CD4-positive, alpha-beta T cell treated with Interleukin-21 for 1 hour (primary cell): Measurements from ENCODE around the gene EHMT1.
"Not testable (repeated sequence)": the region's sequence is repeated elsewhere in the genome, so short reads cannot be mapped to it uniquely, and the experiment has no call there.

ENCODE experiments used
- DNase-seq: peaks from one replicate; pipeline ENCODE4 v3.0.0-alpha.2; 2020

EHMT1 gene

GRCh38 chr9:137836831-137837241 is 218.0 kb downstream of the EHMT1 start:
- DNase-seq: no peak

- no peak for DNase-seq
These were observed 218.8 kb downstream of the EHMT1 start for GRCh38 chr9:137837345-137838278.

GRCh38 chr9:137838576-137838975 is 219.8 kb downstream of the EHMT1 start:
- no peak for DNase-seq

- DNase-seq: no peak
These were observed 224.6 kb downstream of the EHMT1 start for GRCh38 chr9:137843355-137843754.

GRCh38 chr9:137851516-137852267 is 232.9 kb downstream of the EHMT1 start:
- no peak for DNase-seq

- DNase-seq: no peak
These were observed 234.7 kb downstream of the EHMT1 start for GRCh38 chr9:137853392-137853995.

DNA sequence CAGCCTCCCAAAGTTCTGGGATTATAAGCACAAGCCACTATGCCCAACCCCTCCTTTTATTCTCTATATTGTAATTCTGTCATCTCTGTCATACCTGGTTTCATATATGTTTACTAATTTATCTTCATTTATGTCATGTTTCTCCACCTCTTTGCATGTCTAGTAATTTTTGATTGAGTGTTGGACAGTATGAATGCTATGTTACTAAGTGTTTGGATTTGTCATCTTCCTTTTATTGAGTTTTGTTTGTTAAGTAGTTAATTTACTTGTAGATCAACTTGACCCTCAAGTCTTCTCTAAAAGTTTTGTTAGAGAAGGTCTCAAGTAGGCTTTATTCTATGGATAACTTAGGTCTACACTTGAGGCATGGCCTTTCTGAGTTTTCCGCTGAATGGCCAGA is 241.6 kb downstream of the EHMT1 start:
- DNase-seq: no peak

- DNase-seq: no peak
These were observed 246.9 kb downstream of the EHMT1 start for GRCh38 chr9:137865581-137866145.

DNA sequence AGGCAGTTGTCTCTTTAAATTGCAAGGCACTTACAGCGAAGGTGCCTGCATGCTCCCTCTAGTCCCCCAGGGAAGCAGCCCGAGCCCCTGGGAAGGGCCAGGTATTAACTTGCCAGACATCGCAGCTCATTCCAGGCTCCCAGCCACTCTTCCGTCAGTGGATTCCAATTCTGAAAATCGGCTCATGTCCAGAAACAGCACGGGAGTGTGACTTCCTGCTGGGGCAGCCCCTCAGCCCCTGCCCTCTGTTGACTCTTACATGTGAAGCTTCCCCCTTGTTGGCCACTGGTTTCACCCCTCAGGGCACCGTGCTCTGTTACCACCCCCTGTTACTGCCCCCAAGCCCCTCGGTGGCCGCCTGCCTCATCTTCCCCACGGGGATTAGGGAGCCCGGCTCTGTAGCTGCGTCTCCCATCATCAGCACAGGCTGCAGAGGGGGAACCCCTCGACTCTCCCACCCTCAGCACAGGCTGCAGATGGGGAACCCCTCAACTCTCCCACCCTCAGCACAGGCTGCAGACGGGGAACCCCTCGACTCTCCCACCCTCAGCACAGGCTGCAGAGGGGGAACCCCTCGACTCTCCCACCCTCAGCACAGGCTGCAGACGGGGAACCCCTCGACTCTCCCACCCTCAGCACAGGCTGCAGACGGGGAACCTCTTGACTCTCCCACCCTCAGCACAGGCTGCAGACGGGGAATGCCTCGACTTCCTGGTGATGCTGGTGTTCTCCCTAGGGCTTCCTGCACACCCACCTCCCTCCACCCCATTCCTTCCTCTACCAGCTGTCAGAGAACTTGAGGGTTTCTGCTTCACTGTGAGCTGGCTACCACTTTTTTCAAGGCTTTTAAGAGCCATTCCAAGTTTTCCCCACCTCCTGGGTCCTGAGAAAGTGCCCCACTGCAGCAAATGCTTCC is 247.7 kb downstream of the EHMT1 start:
- no peak for DNase-seq

GRCh38 chr9:137870432-137870831 is 251.6 kb downstream of the EHMT1 start:
- no peak for DNase-seq

GRCh38 chr9:137872296-137872695 is 253.5 kb downstream of the EHMT1 start:
- DNase-seq: no peak

GRCh38 chr9:137873408-137873807 is 254.6 kb downstream of the EHMT1 start:
- DNase-seq: no peak

DNA sequence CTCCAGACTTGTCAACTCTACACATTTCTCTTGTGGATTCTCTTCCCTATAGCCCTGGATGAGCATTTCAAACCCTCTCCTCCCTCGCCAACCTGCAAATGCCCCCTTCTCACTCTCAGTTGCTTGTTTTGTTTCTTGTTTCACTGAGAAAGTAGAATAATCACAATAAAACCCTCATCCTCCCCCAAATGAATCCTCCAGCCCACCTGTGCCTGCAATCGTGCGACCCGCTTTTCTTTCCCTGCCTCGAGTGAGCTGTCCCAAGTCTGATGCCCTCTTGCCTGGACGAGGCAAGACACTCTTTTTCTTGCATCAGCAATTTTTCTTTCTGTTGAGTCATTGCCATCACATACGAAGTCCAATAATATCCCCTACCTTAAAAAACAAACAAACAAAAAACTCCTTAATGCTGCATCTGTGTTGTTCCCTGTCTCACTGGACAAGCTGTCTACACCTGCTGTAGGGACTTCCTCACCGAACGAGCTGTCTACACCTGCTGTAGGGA is 255.1 kb downstream of the EHMT1 start:
- no peak for DNase-seq

DNA sequence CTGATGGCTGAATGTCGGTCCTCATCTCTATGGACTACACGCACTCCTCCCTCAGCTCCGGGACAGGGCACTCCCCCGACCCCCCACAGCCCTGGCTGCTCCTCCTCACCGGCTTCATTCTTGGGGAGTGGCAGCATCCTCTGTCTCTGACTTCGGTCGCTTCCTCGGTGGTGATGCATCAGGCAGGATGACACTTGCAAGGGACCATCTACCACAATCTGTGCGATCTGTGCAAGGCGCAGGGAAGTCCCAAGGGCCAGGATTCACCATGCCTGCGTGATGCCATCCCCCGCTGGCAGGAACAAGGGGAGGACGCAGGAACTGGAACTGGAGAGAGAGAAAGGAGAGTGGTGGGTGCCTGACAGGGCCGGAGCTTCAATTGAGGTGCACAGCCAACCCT is 256.5 kb downstream of the EHMT1 start:
- DNase-seq: no peak

DNA sequence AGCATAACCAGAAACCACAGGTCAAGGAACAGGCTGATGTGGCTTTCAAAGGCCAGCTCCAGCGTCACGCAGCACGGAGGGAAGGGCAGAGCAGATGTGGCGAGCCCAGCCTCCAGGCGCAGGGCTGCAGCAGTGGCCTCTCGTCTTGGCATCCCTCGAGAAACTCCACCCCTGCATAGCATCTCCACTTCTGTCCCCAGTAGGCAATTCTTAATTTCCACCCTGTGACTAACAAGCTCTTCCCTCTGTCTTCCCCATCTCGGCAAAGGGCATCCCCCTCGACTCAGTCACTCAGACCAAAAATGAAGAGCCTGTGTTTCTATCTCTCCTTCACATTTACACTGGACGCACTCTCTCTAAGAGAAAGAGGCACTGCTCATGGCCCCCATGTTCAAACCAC is 257.0 kb downstream of the EHMT1 start:
- DNase-seq: no peak

- no peak for DNase-seq
These were observed 257.5 kb downstream of the EHMT1 start for GRCh38 chr9:137876269-137876668.

- DNase-seq: no peak
These were observed 258.1 kb downstream of the EHMT1 start for GRCh38 chr9:137876781-137877386.

DNA sequence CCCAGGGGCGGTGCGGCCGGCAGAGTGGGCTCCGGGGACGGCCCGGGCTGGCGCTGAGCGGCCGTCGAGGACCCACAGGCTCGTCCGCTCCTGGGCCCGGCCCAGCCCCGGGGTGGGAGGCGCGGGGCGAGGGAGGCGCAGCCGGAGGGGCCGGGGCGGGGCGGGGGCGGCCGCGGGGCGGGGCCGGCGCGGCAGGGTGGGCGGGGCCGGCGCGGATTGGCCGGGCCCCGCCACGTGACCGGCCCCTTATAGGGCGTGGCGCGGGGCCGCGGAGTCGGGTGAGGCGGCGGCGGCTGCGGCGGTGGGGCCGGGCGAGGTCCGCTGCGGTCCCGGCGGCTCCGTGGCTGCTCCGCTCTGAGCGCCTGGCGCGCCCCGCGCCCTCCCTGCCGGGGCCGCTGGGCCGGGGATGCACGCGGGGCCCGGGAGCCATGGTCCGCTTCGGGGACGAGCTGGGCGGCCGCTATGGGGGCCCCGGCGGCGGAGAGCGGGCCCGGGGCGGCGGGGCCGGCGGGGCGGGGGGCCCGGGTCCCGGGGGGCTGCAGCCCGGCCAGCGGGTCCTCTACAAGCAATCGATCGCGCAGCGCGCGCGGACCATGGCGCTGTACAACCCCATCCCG is 258.8 kb downstream of the EHMT1 start, which contains the start of gene CACNA1B:
Gene CACNA1B, plus strand, starts transcription at position 277 of the 617 bp plus-strand sequence. Its CDS starts 152 bp downstream, at position 429.
- DNase-seq: not testable (repeated sequence)

GRCh38 chr9:137878146-137878941 is 259.5 kb downstream of the EHMT1 start:
- DNase-seq: no peak

DNA sequence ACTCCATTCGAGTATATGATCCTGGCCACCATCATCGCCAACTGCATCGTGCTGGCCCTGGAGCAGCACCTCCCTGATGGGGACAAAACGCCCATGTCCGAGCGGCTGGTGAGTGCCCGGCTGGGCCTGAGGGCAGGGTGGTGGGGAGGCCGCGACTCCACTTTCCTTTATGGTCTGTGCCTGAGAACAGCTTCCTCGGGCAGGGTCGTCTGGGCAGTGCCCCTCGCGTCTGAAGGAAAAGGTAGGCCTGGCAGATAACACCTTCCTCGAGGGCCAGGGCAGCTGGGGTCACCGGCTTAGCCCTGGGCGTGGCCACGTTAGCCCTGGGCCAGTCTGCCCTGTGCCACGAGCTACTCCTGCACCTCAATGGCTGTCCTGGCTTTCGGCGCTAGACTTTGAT is 260.2 kb downstream of the EHMT1 start:
- no peak for DNase-seq
